Fibroblast of the aortic adventitia (primary cell): Measurements from ENCODE around the gene DNAH3. TPM values are rescaled to one million over a fixed set of nuclear protein-coding genes. Genes with fewer than 3 reads are reported as not detected.
A peak's percentile ranks its signal among the peaks of the same experiment; 100 is the strongest.

Experiments used
- DNase-seq: peaks from one replicate; pipeline ENCODE4 v3.0.0-alpha.2; 2010; ENCODE audit warnings: low read depth
- H3K4me3 ChIP-seq: 2 replicates; pipeline ENCODE4 v1.5.1; 2011; ENCODE audit warnings: low read depth, mild to moderate bottlenecking, control low read depth, low read length, moderate library complexity
- total RNA-seq: library from RNA; depleted of rRNA; stranded (reverse); fragments of >200 nt; gene quantifications from 2 replicates; pipeline ENCODE4 v1.2.3, GENCODE V29; 2012; ENCODE audit warnings: low replicate concordance
- TF ChIP-seq, protein P1 (sequence below): IDR thresholded peaks from 2 replicates; pipeline ENCODE4 v1.5.1; 2011; ENCODE audit warnings: mild to moderate bottlenecking, low read length, control low read depth, inconsistent platforms; ENCODE audit not compliant: insufficient read depth

The DNAH3 gene
- total RNA-seq, 1 donor: not detected

DNA sequence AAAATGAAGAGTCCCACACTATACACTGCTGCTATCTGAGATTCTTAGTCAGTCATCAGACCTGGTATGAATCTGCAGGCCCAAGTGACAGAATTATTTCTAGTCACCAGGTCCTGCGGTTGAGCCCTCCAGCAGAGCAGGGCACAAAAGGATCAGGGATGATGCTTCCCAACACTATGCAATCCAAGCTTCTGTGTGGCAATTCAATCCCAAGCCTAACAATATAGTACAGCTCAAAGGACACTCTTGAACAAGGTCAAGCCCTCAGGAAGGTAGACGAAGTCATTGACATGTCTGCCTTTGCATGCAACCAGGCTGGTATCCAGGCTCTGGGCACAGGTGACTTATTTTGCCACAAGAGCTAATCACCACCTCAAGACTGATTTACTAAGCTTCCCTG lies 256.3 kb downstream of the DNAH3 start:
- TF ChIP-seq, protein P1, sequence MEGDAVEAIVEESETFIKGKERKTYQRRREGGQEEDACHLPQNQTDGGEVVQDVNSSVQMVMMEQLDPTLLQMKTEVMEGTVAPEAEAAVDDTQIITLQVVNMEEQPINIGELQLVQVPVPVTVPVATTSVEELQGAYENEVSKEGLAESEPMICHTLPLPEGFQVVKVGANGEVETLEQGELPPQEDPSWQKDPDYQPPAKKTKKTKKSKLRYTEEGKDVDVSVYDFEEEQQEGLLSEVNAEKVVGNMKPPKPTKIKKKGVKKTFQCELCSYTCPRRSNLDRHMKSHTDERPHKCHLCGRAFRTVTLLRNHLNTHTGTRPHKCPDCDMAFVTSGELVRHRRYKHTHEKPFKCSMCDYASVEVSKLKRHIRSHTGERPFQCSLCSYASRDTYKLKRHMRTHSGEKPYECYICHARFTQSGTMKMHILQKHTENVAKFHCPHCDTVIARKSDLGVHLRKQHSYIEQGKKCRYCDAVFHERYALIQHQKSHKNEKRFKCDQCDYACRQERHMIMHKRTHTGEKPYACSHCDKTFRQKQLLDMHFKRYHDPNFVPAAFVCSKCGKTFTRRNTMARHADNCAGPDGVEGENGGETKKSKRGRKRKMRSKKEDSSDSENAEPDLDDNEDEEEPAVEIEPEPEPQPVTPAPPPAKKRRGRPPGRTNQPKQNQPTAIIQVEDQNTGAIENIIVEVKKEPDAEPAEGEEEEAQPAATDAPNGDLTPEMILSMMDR: no peak
- no peak for DNase-seq
- no peak overlapping the region for H3K4me3 ChIP-seq

DNA sequence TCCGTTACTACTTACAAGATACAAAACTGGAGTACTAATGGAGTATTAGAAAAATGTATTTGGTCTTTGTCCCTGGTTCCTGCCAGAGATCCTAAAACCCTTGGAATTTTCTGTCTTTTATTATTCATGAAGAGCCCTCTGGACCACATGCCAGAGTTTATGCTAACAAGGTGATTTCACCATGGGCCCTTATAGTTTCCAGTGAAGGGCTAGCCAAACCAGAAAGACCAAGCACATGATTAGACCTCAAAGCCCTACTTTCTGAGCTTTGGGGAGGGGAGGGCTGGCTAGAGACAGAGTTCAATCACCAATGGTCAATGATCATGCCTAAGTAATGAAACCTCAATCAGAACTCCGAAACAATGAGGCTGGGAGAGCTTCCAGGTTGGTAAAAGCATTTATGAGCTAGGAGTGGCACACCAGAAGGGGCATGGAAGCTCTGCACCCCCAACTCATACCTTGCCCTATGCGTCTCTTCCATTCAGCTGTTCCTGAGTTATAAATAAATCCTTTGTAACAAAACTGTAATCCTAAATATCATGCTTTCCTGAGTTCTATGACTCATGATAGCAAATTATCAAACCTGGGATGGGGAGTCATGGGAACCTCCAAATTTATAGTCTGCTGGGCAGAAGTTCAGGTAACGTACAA lies 260.9 kb downstream of the DNAH3 start:
- TF ChIP-seq, protein P1: no peak
- no peak overlapping the region for H3K4me3 ChIP-seq
- DNase-seq: no peak

- DNase-seq: no peak
- H3K4me3 ChIP-seq: no peak overlapping the region
- TF ChIP-seq, protein P1: no peak
These were observed 263.4 kb downstream of the DNAH3 start for GRCh38 chr16:20887207-20887606.

- H3K4me3 ChIP-seq: no peak overlapping the region
- no peak for DNase-seq
- TF ChIP-seq, protein P1: no peak
These were observed 264.3 kb downstream of the DNAH3 start for GRCh38 chr16:20886320-20886719.

DNA sequence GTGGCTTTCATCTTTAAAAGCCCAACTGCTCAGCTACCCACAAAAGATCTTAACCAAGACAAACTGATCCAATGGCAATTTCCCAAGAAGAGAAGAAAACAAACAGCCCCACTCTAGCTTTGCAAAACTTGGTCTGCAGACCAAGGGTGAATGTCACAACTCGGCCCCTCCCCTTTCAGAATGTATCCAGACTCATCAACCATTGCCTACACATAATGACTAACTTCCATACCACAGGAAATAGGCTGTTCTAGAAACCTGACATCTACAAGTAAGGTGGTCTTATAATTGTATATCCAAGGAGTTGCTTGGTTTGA lies 266.4 kb downstream of the DNAH3 start:
- H3K4me3 ChIP-seq: no peak overlapping the region
- DNase-seq: peak; percentile 70
- TF ChIP-seq, protein P1: no peak

DNA sequence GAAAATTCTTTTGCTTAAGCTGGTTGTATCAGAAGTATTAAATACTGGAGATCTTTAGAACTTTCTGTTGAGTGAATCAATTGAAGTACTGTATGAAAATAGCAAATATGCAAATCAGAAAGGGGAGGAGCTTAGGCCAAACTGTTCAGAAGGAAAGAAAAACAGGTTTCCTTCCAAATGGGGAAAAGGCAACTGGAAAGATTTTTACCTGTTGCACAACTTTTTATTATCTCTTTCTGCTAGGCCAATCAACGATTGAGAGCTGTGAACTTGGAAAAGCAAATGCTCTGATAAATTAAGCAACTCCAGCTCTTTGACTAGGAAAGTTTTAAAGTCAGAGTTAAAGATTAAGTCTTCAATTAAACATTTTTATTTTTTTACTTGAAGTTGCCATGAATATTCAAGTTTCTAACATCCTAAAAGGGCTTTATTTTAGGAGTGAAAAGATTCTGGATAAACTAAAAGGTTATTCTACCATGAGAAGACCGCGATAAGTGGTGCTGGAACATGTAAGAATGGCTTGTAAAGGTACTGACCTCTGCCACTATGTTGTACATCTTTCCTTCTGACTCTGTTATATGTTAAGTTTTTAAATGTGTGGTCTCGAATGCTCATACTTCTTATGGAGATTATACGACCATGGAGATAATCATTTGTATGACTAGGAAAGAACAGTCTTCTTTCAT lies 266.9 kb downstream of the DNAH3 start:
- peak; percentile 63 for DNase-seq
- TF ChIP-seq, protein P1: no peak
- no peak overlapping the region for H3K4me3 ChIP-seq

Other genes with a start within 250 kb of the DNAH3 start
- gene LDAF1, start 7.8 kb upstream of the DNAH3 start, total RNA-seq: 73.6 and 83.0 TPM in 2 replicates
- not detected in 2 replicates for gene ZP2, start 60.7 kb upstream of the DNAH3 start, total RNA-seq
- not detected in 2 replicates for gene ANKS4B, start 82.9 kb upstream of the DNAH3 start, total RNA-seq
- gene CRYM, start 127.4 kb upstream of the DNAH3 start, total RNA-seq: 2.0 and 2.8 TPM in 2 replicates